Astrocyte (in vitro differentiated cells and primary cell): ENCODE measurements around the gene CERS6.

Experiments used
- EZH2 ChIP-seq: IDR thresholded peaks from 2 replicates; pipeline ENCODE4 v1.6.1; 2012; ENCODE audit warnings: mild to moderate bottlenecking, low read length, inconsistent platforms; ENCODE audit not compliant: insufficient read depth
- TF ChIP-seq, protein P1 (sequence below): IDR thresholded peaks from 2 replicates; pipeline ENCODE4 v1.5.1; 2011; ENCODE audit warnings: low read depth, mild to moderate bottlenecking, inconsistent platforms, low read length, moderate library complexity; ENCODE audit not compliant: insufficient read depth

GRCh38 chr2:168781191-168781817 lies 325.2 kb downstream of the CERS6 start:
- TF ChIP-seq, protein P1, sequence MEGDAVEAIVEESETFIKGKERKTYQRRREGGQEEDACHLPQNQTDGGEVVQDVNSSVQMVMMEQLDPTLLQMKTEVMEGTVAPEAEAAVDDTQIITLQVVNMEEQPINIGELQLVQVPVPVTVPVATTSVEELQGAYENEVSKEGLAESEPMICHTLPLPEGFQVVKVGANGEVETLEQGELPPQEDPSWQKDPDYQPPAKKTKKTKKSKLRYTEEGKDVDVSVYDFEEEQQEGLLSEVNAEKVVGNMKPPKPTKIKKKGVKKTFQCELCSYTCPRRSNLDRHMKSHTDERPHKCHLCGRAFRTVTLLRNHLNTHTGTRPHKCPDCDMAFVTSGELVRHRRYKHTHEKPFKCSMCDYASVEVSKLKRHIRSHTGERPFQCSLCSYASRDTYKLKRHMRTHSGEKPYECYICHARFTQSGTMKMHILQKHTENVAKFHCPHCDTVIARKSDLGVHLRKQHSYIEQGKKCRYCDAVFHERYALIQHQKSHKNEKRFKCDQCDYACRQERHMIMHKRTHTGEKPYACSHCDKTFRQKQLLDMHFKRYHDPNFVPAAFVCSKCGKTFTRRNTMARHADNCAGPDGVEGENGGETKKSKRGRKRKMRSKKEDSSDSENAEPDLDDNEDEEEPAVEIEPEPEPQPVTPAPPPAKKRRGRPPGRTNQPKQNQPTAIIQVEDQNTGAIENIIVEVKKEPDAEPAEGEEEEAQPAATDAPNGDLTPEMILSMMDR: no peak
- TF ChIP-seq EZH2: no peak
